IMR-90 (cell line): ENCODE data around the gene PCSK5. TPM values are rescaled to one million over a fixed set of nuclear protein-coding genes. Genes with fewer than 3 reads are reported as not detected.

Experiments
- ATAC-seq: fragments of 200-7000 bp; cut with Tn5 transposase; 2 replicates; pipeline ENCODE4 v1.9.1; 2020; ENCODE audit warnings: low read depth, mild to moderate bottlenecking, moderate library complexity
- BruUV-seq: library from RNA; stranded (reverse); fragments of 400-500 nt; replicated peaks from 2 replicates; lab custom pipeline; 2021; lab: Mats Ljungman, UMichigan
- CTCF ChIA-PET: fragments of 300-600 bp; formaldehyde crosslinking; extraction: SDS; loops from one replicate; lab custom pipeline; 2021; ENCODE audit warnings: antibody characterized with exemption; lab: Yijun Ruan, JAX
- POLR2A ChIA-PET: fragments of 300-600 bp; sonication (Branson Sonifier 250); formaldehyde crosslinking; loops from one replicate; lab custom pipeline; 2022; ENCODE audit warnings: antibody characterized with exemption; ENCODE audit not compliant: unreplicated experiment; lab: Charles Lee
- DNase-seq: peaks from one replicate; pipeline ENCODE4 v3.0.0; 2013
- H2AFZ ChIP-seq: replicated peaks from 2 replicates; pipeline ENCODE3; 2013; ENCODE audit warnings: low read length, mild to moderate bottlenecking; ENCODE audit not compliant: poor library complexity
- H2AK5ac ChIP-seq: 2 replicates; pipeline ENCODE4 v1.6.1; 2013; ENCODE audit warnings: low read depth, low read length, inconsistent platforms
- H2AK9ac ChIP-seq: replicated peaks from 2 replicates; pipeline ENCODE3; 2013; ENCODE audit warnings: mild to moderate bottlenecking, low read depth, low read length, moderate library complexity; ENCODE audit not compliant: poor library complexity
- H2BK120ac ChIP-seq: 2 replicates; pipeline ENCODE4 v1.6.1; 2013; ENCODE audit warnings: low read depth, low read length, inconsistent platforms
- H2BK15ac ChIP-seq: 3 replicates; pipeline ENCODE4 v1.6.1; 2013; ENCODE audit warnings: low read depth, low read length, inconsistent platforms
- H2BK20ac ChIP-seq: 2 replicates; pipeline ENCODE4 v1.6.1; 2013; ENCODE audit warnings: low read depth, mild to moderate bottlenecking, inconsistent platforms, low read length, moderate library complexity
- H2BK5ac ChIP-seq: 2 replicates; pipeline ENCODE4 v1.6.1; 2013; ENCODE audit warnings: mild to moderate bottlenecking, low read depth, low read length, inconsistent platforms; ENCODE audit not compliant: poor library complexity, severe bottlenecking
- H3K14ac ChIP-seq: replicated peaks from 2 replicates; pipeline ENCODE4 v1.6.1; 2013; ENCODE audit warnings: low read depth, low read length, inconsistent platforms
- H3K18ac ChIP-seq: 2 replicates; pipeline ENCODE4 v1.6.1; 2013; ENCODE audit warnings: low read depth, low read length, control low read depth
- H3K23ac ChIP-seq: 2 replicates; pipeline ENCODE4 v1.6.1; 2013; ENCODE audit warnings: low read depth, low read length, inconsistent platforms
- H3K27ac ChIP-seq: 2 replicates; pipeline ENCODE4 v1.5.1; 2013; ENCODE audit warnings: mild to moderate bottlenecking, control low read depth, low read length; ENCODE audit not compliant: insufficient read depth
- H3K27me3 ChIP-seq: 2 replicates; pipeline ENCODE4 v1.6.1; 2013; ENCODE audit warnings: low read length; ENCODE audit not compliant: control insufficient read depth, insufficient read depth
- H3K36me3 ChIP-seq: 2 replicates; pipeline ENCODE4 v1.6.1; 2013; ENCODE audit warnings: low read length, mixed read lengths; ENCODE audit not compliant: control insufficient read depth, insufficient read depth
- H3K4ac ChIP-seq: 2 replicates; pipeline ENCODE4 v1.6.1; 2013; ENCODE audit warnings: low read depth, low read length, inconsistent platforms
- H3K4me1 ChIP-seq: 2 replicates; pipeline ENCODE4 v1.6.1; 2013; ENCODE audit warnings: low read length, mixed read lengths; ENCODE audit not compliant: control insufficient read depth, insufficient read depth
- H3K4me2 ChIP-seq: 2 replicates; pipeline ENCODE4 v1.6.1; 2013; ENCODE audit warnings: low read depth, mild to moderate bottlenecking, control low read depth, low read length, moderate library complexity
- H3K4me3 ChIP-seq: 2 replicates; pipeline ENCODE4 v1.5.1; 2013; ENCODE audit warnings: low read depth, mild to moderate bottlenecking, control low read depth, low read length, moderate library complexity; ENCODE audit not compliant: insufficient read depth
- H3K56ac ChIP-seq: 2 replicates; pipeline ENCODE4 v1.6.1; 2013; ENCODE audit warnings: low read length, inconsistent platforms; ENCODE audit not compliant: insufficient read depth; ENCODE audit errors: extremely low read depth
- H3K79me1 ChIP-seq, 2 experiments: 2 replicates each; pipeline ENCODE4 v1.6.1; 2013; ENCODE audit warnings: low read length in 2 of 2, inconsistent platforms in 1 of 2, low read depth in 1 of 2
- H3K9ac ChIP-seq: 2 replicates; pipeline ENCODE4 v1.6.1; 2013; ENCODE audit warnings: low read depth, low read length, control low read depth
- H3K9me1 ChIP-seq: 2 replicates; pipeline ENCODE4 v1.6.1; 2013; ENCODE audit warnings: low read length, inconsistent platforms; ENCODE audit not compliant: insufficient read depth
- H3K9me3 ChIP-seq: 2 replicates; pipeline ENCODE4 v1.6.1; 2013; ENCODE audit warnings: low read length; ENCODE audit not compliant: control insufficient read depth, insufficient read depth
- H4K20me1 ChIP-seq: 2 replicates; pipeline ENCODE4 v1.6.1; 2013; ENCODE audit warnings: low read length, inconsistent platforms; ENCODE audit not compliant: insufficient read depth
- H4K5ac ChIP-seq: 2 replicates; pipeline ENCODE4 v1.6.1; 2013; ENCODE audit warnings: mild to moderate bottlenecking, low read depth, low read length, control low read depth
- H4K8ac ChIP-seq, 2 experiments: 2 replicates each; pipeline ENCODE4 v1.6.1; 2013; ENCODE audit warnings: low read depth in 2 of 2, low read length in 2 of 2, control low read depth in 1 of 2, inconsistent platforms in 1 of 2
- H4K91ac ChIP-seq: 2 replicates; pipeline ENCODE4 v1.6.1; 2013; ENCODE audit warnings: low read depth, low read length, inconsistent platforms; ENCODE audit not compliant: insufficient read depth
- POLR2A ChIP-seq: IDR thresholded peaks from 2 replicates; pipeline ENCODE4 v1.6.1; 2012; ENCODE audit warnings: mild to moderate bottlenecking, low read depth, low read length
- RAD21 ChIP-seq: IDR thresholded peaks from 2 replicates; pipeline ENCODE4 v1.6.1; 2012; ENCODE audit warnings: low read length, improper control_type of control experiment
- SMC3 ChIP-seq: fragments of 150-350 bp; IDR thresholded peaks from 2 replicates; pipeline ENCODE4 v1.6.1; 2016; ENCODE audit warnings: low read depth, mild to moderate bottlenecking, antibody characterized with exemption, low read length, moderate library complexity
- WGBS, 2 experiments: methylation state at CpG; one replicate each; pipeline versions ENCODE4 v1.1.5 to v1.1.7; 2013; ENCODE audit warnings: missing lambda C conversion rate in 2 of 2; ENCODE audit not compliant: insufficient read length in 1 of 2; ENCODE audit errors: extremely low coverage in 2 of 2; 5-methylcytosine and 5-hydroxymethylcytosine counted together
- dilution Hi-C: fragments of 300-500 bp; cut with HindIII; formaldehyde crosslinking; loops from one replicate; pipeline ENCODE4 v1.14.3; 2018; ENCODE audit warnings: low sequenced_read_pairs; ENCODE audit not compliant: unreplicated experiment
- in situ Hi-C: fragments of 300-500 bp; cut with MboI; formaldehyde crosslinking; loops from 3 replicates; pipeline ENCODE4 v1.14.3; 2019; ENCODE audit warnings: low sequenced_read_pairs, inconsistent platforms, mixed read lengths
- intact Hi-C: fragments of 100-400 bp; cut with micrococcal nuclease; formaldehyde crosslinking; loops from 2 replicates; pipeline ENCODE4 v1.10.0; 2022
- polyA plus RNA-seq, 3 experiments: library from polyadenylated mRNA; depleted of rRNA; stranded (reverse); fragments of >200 nt; gene quantifications; 2 replicates each; pipeline ENCODE4 v1.2.3, GENCODE V29; 2012; ENCODE audit warnings: low replicate concordance in 1 of 3
- total RNA-seq: library from RNA; depleted of rRNA; stranded (reverse); fragments of >200 nt; gene quantifications from 2 replicates; pipeline ENCODE4 v1.2.3, GENCODE V29; 2012

The PCSK5 gene
- total and polyA plus RNA-seq, 2 of the 4 experiments (the other 2 are of a cell fraction) = 1.5 to 3.0 TPM

GRCh38 chr9:76213751-76214150 is 323.3 kb downstream of the PCSK5 start:
- CTCF ChIA-PET = no interaction called here
- TF ChIP-seq RAD21 = no peak
- TF ChIP-seq POLR2A = no peak
- no peak for TF ChIP-seq SMC3
- dilution Hi-C loops = no loop called here
- Histone ChIP-seq H2AFZ (no peak overlapping the region), H3K4me3 (no peak overlapping the region), H3K9me1 (peaks cover 9% of the 10 kb centered on the region; the same call in 1 of the 2 replicates), H3K23ac (no peak overlapping the region), H2BK5ac (peak overlapping the region; percentile 40), H3K27me3 (no peaks in the 10 kb centered on the region), H2AK9ac (no peak overlapping the region), H4K5ac (peak overlapping the region; percentile 40), H3K9ac (no peak overlapping the region), H3K27ac (no peak overlapping the region), H2BK15ac (peak overlapping the region; percentile 90; the same call in 2 of the 3 replicates), H3K4me2 (no peak overlapping the region), H3K9me3 (no peaks in the 10 kb centered on the region), H3K4ac (peak overlapping the region; percentile 49; the same call in 1 of the 2 replicates), H4K91ac (peak overlapping the region; percentile 20), H3K56ac (no peak overlapping the region), H3K79me1 (no peaks in the 10 kb centered on the region), H3K18ac (peak overlapping the region; percentile 60), H2BK20ac (peak overlapping the region; percentile 80), H4K20me1 (no peaks in the 10 kb centered on the region), H2BK120ac (peak overlapping the region; percentile 99), H4K8ac (peak overlapping the region; percentile 16 to 59; a peak in 2 of 4 replicates), H3K4me1 (peaks cover 24% of the 10 kb centered on the region), H3K14ac (peak overlapping the region; percentile 39; the same call in 1 of the 2 replicates), H3K36me3 (no peaks in the 10 kb centered on the region), H2AK5ac (peak overlapping the region; percentile 23; the same call in 1 of the 2 replicates)
- BruUV-seq = no TSS peak
- no peak for ATAC-seq
- POLR2A ChIA-PET = no interaction called here
- no CpG with 5 or more reads among the region's 3 CpGs for WGBS, 2 experiments
- DNase-seq = no peak
- in situ Hi-C loops = no loop called here
- intact Hi-C loops = no loop called here
